HepG2 (cell line): ENCODE results near the gene CA14. TPM values are rescaled to one million over a fixed set of nuclear protein-coding genes. Genes with fewer than 3 reads are reported as not detected.

Experiments
- ARID4A ChIP-seq: sonication (generic); formaldehyde crosslinking; IDR thresholded peaks from 2 replicates; pipeline ENCODE4 v1.5.0; 2020; ENCODE audit warnings: mild to moderate bottlenecking, missing genetic modification reagents, borderline replicate concordance
- FLYWCH1 ChIP-seq: sonication (generic); formaldehyde crosslinking; IDR thresholded peaks from 2 replicates; pipeline ENCODE4 v1.8.1; 2023; ENCODE audit warnings: mild to moderate bottlenecking, missing genetic modification reagents
- KDM5B ChIP-seq: sonication (generic); formaldehyde crosslinking; IDR thresholded peaks from 2 replicates; pipeline ENCODE4 v1.4.0; 2020; ENCODE audit warnings: missing genetic modification reagents, mild to moderate bottlenecking, borderline replicate concordance
- TRAFD1 ChIP-seq: sonication (generic); formaldehyde crosslinking; IDR thresholded peaks from 2 replicates; pipeline ENCODE4 v1.5.1; 2020; ENCODE audit warnings: missing genetic modification reagents, mild to moderate bottlenecking, borderline replicate concordance
- ZBTB39 ChIP-seq: sonication (generic); formaldehyde crosslinking; IDR thresholded peaks from 2 replicates; pipeline ENCODE4 v1.5.0; 2020; ENCODE audit warnings: missing genetic modification reagents
- ZKSCAN5 ChIP-seq: sonication (generic); formaldehyde crosslinking; IDR thresholded peaks from 2 replicates; pipeline ENCODE4 v1.5.1; 2020; ENCODE audit warnings: mild to moderate bottlenecking, missing genetic modification reagents
- ZNF253 ChIP-seq: sonication (generic); formaldehyde crosslinking; IDR thresholded peaks from 2 replicates; pipeline ENCODE4 v1.8.0; 2022; ENCODE audit warnings: mild to moderate bottlenecking, missing genetic modification reagents, borderline replicate concordance
- ZNF30 ChIP-seq: sonication (generic); formaldehyde crosslinking; IDR thresholded peaks from 2 replicates; pipeline ENCODE4 v1.5.0; 2020; ENCODE audit warnings: mild to moderate bottlenecking, missing genetic modification reagents
- ZNF557 ChIP-seq: sonication (generic); formaldehyde crosslinking; IDR thresholded peaks from 2 replicates; pipeline ENCODE4 v1.4.0; 2020; ENCODE audit warnings: missing genetic modification reagents
- ZNF646 ChIP-seq: sonication (generic); formaldehyde crosslinking; IDR thresholded peaks from 2 replicates; pipeline ENCODE4 v1.9.0; 2021; ENCODE audit warnings: mild to moderate bottlenecking, missing genetic modification reagents
- ZNF678 ChIP-seq: sonication (generic); formaldehyde crosslinking; IDR thresholded peaks from 2 replicates; pipeline ENCODE4 v1.4.0; 2020; ENCODE audit warnings: mild to moderate bottlenecking, missing genetic modification reagents
- ZNF709 ChIP-seq: sonication (generic); formaldehyde crosslinking; IDR thresholded peaks from 2 replicates; pipeline ENCODE4 v1.5.0; 2020; ENCODE audit warnings: mild to moderate bottlenecking, missing genetic modification reagents
- ZSCAN9 ChIP-seq: IDR thresholded peaks from 2 replicates; pipeline ENCODE4 v1.6.1; 2016; ENCODE audit warnings: borderline replicate concordance
- polyA plus RNA-seq, 8 experiments: library from polyadenylated mRNA; depleted of rRNA in 3 of 8; stranded (reverse) in 7 of 8; unstranded in 1 of 8; fragments of >200 nt; fragmentation: Illumina TruSeq in 4 of 8; extraction: Trizol in 4 of 8; gene quantifications; 2 replicates each; pipeline versions ENCODE4 v1.2.1 to v1.2.3, GENCODE V29; 2011 to 2016; ENCODE audit warnings: low read depth in 4 of 8, missing spikeins in 1 of 8, mixed read lengths in 1 of 8; ENCODE audit not compliant: insufficient read depth in 1 of 8
- total RNA-seq, 5 experiments: library from RNA; depleted of rRNA; stranded (reverse); fragments of >200 nt; fragmentation: Illumina TruSeq; extraction: Trizol; gene quantifications; 2 replicates each; pipeline ENCODE4 v1.2.3, GENCODE V29; 2016; ENCODE audit warnings: low read depth in 1 of 5

The CA14 gene
- total and polyA plus RNA-seq, 2 of the 13 experiments (the other 11 are each of a cell fraction or from before 2014, with no cell fraction given), result 2.4 to 8.5 TPM

GRCh38 chr1:150235852-150236613 is 21.5 kb upstream of the CA14 start, which contains the start of gene ANP32E (continued):
- peak; percentile 73; the same call in 1 of the 2 replicates for TF ChIP-seq ZBTB39 (CRISPR knock-in tag)
- TF ChIP-seq ZKSCAN5 (CRISPR knock-in tag), result no peak
- TF ChIP-seq ZNF678, result peak; percentile 76; the same call in 1 of the 2 replicates
- TF ChIP-seq KDM5B (CRISPR knock-in tag), result peak; percentile 68
- peak; percentile 43; the same call in 1 of the 2 replicates for TF ChIP-seq ZSCAN9 (CRISPR knock-in tag)
- TF ChIP-seq ZNF557 (CRISPR knock-in tag), result peak; percentile 77; the same call in 1 of the 2 replicates
- 0 out of 2 replicates have a peak, but pooled peaks have one; percentile 35 for TF ChIP-seq ZNF253
- peak; percentile 44; the same call in 1 of the 2 replicates for TF ChIP-seq ZNF709 (CRISPR knock-in tag)
- TF ChIP-seq ARID4A (CRISPR knock-in tag), result peak; percentile 88
- TF ChIP-seq ZNF646 (CRISPR knock-in tag), result peak; percentile 97
- TF ChIP-seq ZNF30 (CRISPR knock-in tag), result no peak
- 0 out of 2 replicates have a peak, but pooled peaks have one; percentile 39 for TF ChIP-seq TRAFD1
- TF ChIP-seq FLYWCH1 (CRISPR knock-in tag), result no peak
